DND-41 (cell line): ENCODE data around the gene CD180.

Experiments
- EZH2 ChIP-seq: IDR thresholded peaks from 3 replicates; pipeline ENCODE4 v1.6.1; 2012; ENCODE audit warnings: borderline replicate concordance, low read depth, mild to moderate bottlenecking, moderate library complexity, low read length, inconsistent platforms; ENCODE audit not compliant: severe bottlenecking
- TF ChIP-seq, protein P1 (sequence below): IDR thresholded peaks from 2 replicates; pipeline ENCODE4 v1.5.1; 2012; ENCODE audit warnings: borderline replicate concordance, low read length, moderate library complexity, mild to moderate bottlenecking; ENCODE audit not compliant: poor library complexity, severe bottlenecking; ENCODE audit errors: extremely low read depth

DNA sequence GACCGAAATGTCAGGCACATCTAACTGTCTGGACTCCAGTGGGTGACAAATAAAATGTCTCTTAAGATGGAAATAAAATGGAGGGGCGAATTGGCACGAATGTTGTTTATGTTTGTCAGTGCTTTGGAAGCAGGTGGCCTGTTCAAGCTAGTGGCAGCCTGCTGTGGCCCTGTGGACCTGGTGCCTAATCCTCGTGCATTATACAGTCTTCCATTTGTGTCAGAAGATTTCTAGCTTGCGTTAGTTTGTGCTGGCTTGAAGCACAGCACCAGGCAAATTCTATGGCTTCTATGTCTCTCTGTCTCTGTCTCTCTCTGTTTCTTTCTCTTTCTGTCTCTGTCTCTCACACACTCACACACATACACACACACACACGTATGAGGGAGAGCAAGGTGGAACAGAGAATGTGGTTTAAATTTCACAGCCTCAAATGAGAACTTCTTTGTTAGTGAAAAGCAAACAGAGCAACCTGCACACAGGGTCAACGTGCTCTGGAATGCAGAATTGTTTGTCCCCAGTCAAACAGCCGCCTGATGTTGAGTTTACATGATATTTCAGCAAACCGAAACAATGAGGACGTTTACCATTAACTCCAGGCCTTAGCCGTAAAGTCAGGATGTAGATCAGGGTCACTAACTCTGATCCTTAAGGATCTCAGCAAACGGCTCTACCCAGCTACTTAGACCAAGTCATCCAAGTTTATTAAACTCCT, 39.0 kb upstream of the CD180 start:
- TF ChIP-seq EZH2 = no peak
- TF ChIP-seq, protein P1, sequence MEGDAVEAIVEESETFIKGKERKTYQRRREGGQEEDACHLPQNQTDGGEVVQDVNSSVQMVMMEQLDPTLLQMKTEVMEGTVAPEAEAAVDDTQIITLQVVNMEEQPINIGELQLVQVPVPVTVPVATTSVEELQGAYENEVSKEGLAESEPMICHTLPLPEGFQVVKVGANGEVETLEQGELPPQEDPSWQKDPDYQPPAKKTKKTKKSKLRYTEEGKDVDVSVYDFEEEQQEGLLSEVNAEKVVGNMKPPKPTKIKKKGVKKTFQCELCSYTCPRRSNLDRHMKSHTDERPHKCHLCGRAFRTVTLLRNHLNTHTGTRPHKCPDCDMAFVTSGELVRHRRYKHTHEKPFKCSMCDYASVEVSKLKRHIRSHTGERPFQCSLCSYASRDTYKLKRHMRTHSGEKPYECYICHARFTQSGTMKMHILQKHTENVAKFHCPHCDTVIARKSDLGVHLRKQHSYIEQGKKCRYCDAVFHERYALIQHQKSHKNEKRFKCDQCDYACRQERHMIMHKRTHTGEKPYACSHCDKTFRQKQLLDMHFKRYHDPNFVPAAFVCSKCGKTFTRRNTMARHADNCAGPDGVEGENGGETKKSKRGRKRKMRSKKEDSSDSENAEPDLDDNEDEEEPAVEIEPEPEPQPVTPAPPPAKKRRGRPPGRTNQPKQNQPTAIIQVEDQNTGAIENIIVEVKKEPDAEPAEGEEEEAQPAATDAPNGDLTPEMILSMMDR = no peak
